PC-9 (cell line): Measurements from ENCODE around the gene WNT8B. TPM values are rescaled to one million over a fixed set of nuclear protein-coding genes. Genes with fewer than 3 reads are reported as not detected.

Experiments
- BruUV-seq: library from RNA; stranded (reverse); fragments of 400-500 nt; replicated peaks from 2 replicates; lab custom pipeline; 2021; lab: Mats Ljungman, UMichigan
- CTCF ChIA-PET: fragments of 300-600 bp; sonication (Branson Sonifier 250); formaldehyde crosslinking; loops from one replicate; lab custom pipeline; 2022; ENCODE audit warnings: antibody characterized with exemption; lab: Charles Lee
- POLR2A ChIA-PET: fragments of 300-600 bp; sonication (Branson Sonifier 250); formaldehyde crosslinking; loops from one replicate; lab custom pipeline; 2022; ENCODE audit warnings: antibody characterized with exemption; ENCODE audit not compliant: unreplicated experiment; lab: Charles Lee
- DNase-seq, 2 experiments: peaks; one replicate each; pipeline versions ENCODE4 v3.0.0 to v3.0.0-alpha.2; 2015 to 2022; ENCODE audit warnings: mixed read lengths in 1 of 2
- H2AFZ ChIP-seq: fragments of 200-600 bp; sonication (generic); 2 replicates; pipeline ENCODE4 v1.8.1; 2017; ENCODE audit warnings: antibody characterized with exemption
- H3F3A ChIP-seq: fragments of 200-600 bp; sonication (generic); 2 replicates; pipeline ENCODE4 v1.8.1; 2017; ENCODE audit warnings: antibody characterized with exemption, mild to moderate bottlenecking, low read depth; ENCODE audit not compliant: insufficient read depth
- H3K27ac ChIP-seq: fragments of 200-600 bp; sonication (generic); 2 replicates; pipeline ENCODE4 v1.6.1; 2016; ENCODE audit warnings: mixed run types
- H3K27me3 ChIP-seq: fragments of 200-600 bp; sonication (generic); 2 replicates; pipeline ENCODE4 v1.6.1; 2016; ENCODE audit warnings: low read depth, mixed run types; ENCODE audit not compliant: insufficient read depth
- H3K36me3 ChIP-seq: fragments of 200-600 bp; sonication (generic); 2 replicates; pipeline ENCODE4 v1.6.1; 2016; ENCODE audit warnings: low read depth, mixed run types
- H3K4me1 ChIP-seq: fragments of 200-600 bp; sonication (generic); replicated peaks from 2 replicates; pipeline ENCODE4 v1.6.1; 2016; ENCODE audit warnings: mixed run types; ENCODE audit not compliant: insufficient read depth
- H3K4me2 ChIP-seq: fragments of 200-600 bp; sonication (generic); 2 replicates; pipeline ENCODE4 v1.6.1; 2017; ENCODE audit warnings: mixed run types
- H3K4me3 ChIP-seq: fragments of 200-600 bp; sonication (generic); 2 replicates; pipeline ENCODE4 v1.6.1; 2016; ENCODE audit warnings: mixed run types
- H3K79me2 ChIP-seq: fragments of 200-600 bp; sonication (generic); 2 replicates; pipeline ENCODE4 v1.6.1; 2017; ENCODE audit warnings: low read depth, mixed run types
- H3K9me2 ChIP-seq: fragments of 200-600 bp; sonication (generic); 2 replicates; pipeline ENCODE4 v1.8.1; 2017; ENCODE audit warnings: mild to moderate bottlenecking; ENCODE audit not compliant: insufficient read depth
- H3K9me3 ChIP-seq: fragments of 200-600 bp; sonication (generic); 2 replicates; pipeline ENCODE4 v1.8.1; 2016; ENCODE audit warnings: low read depth; ENCODE audit not compliant: insufficient read depth
- H4K20me1 ChIP-seq: fragments of 200-600 bp; sonication (generic); 2 replicates; pipeline ENCODE4 v1.8.1; 2017; ENCODE audit not compliant: insufficient read depth
- CTCF ChIP-seq: fragments of 200-600 bp; sonication (generic); conservative IDR thresholded peaks from 2 replicates; pipeline ENCODE4 v1.6.1; 2017; ENCODE audit warnings: mixed run types, antibody characterized with exemption, mild to moderate bottlenecking, moderate library complexity
- EZH2 ChIP-seq: fragments of 200-600 bp; sonication (generic); IDR thresholded peaks from 2 replicates; pipeline ENCODE4 v1.8.0; 2017; ENCODE audit warnings: antibody characterized with exemption, low read depth
- intact Hi-C: fragments of 100-400 bp; cut with micrococcal nuclease; formaldehyde crosslinking; loops from one replicate; pipeline ENCODE4 v1.10.0; 2022; ENCODE audit not compliant: unreplicated experiment
- total RNA-seq: library from RNA; stranded (reverse); gene quantifications from 2 replicates; pipeline ENCODE4 v1.2.3, GENCODE V29; 2021

The WNT8B gene
- total RNA-seq, 1 experiment from 2014 or later = not detected

DNA sequence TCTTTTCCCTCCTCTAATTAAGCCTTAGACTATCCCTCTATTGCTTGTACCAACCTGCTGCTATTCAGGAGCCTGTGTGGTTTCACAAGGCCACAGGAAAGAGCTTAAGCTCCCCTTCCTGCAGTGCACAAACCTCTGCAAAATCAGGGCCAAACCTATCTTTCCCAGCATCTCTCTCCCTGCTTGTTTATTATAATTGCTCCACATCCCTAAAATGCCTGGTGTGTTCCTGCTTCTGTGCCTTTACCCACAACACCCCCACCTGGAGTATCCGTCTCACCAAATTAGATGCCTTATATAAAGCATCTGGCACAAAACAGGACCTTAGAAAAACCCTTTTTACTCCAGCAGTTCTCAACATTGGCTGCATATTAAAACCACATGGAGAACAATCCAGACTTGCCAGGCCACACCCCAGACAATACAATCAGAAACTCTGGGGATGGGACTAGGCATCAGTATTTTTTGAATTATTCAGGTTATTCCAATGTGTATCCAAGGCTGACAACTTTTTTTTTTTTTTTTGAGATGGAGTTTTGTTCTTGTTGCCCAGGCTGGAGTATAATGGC, 40.2 kb downstream of the WNT8B start:
- intact Hi-C loops = no loop called here
- TF ChIP-seq EZH2 = no peak
- TF ChIP-seq CTCF = no peak
- H3K4me2 ChIP-seq = no peak overlapping the region
- H3K4me3 ChIP-seq = no peak overlapping the region
- H3K9me2 ChIP-seq = no peaks in the 10 kb centered on the region
- H3K27ac ChIP-seq = no peak overlapping the region
- no peak overlapping the region for H2AFZ ChIP-seq
- no peaks in the 10 kb centered on the region for H3K27me3 ChIP-seq
- BruUV-seq = no TSS peak
- DNase-seq = no peak
- H3K4me1 ChIP-seq = no peaks in the 10 kb centered on the region
- ChIA-PET POLR2A (no interaction called here), CTCF (no interaction called here)
- no peaks in the 10 kb centered on the region for H3K36me3 ChIP-seq
- no peaks in the 10 kb centered on the region for H3F3A ChIP-seq
- no peaks in the 10 kb centered on the region for H3K9me3 ChIP-seq
- H4K20me1 ChIP-seq = no peaks in the 10 kb centered on the region
- H3K79me2 ChIP-seq = no peaks in the 10 kb centered on the region

DNA sequence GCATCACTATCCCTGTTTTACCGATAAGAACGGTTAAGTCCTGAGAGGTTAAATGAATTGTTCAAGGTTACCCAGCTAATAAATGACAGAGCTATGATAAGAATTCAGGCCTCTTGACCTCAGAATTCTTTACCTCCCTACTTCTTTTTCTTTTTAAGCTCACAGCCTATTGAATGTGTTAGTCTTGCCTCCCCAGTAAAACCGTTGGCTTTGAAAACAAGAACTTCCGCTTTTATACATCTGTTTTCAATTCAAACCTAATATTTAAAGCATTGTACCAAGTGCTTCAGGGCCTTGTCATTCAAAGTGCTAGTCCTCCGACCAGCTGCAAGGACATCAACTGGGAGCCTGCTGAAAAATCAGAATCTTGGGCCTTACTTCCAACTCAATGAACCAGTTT, 41.3 kb downstream of the WNT8B start:
- DNase-seq = no peak
- no peaks in the 10 kb centered on the region for H3F3A ChIP-seq
- TF ChIP-seq CTCF (no peak), EZH2 (no peak)
- no peak overlapping the region for H2AFZ ChIP-seq
- no peaks in the 10 kb centered on the region for H3K4me1 ChIP-seq
- H3K27ac ChIP-seq = no peak overlapping the region
- ChIA-PET POLR2A (no interaction called here), CTCF (no interaction called here)
- H3K36me3 ChIP-seq = no peaks in the 10 kb centered on the region
- no peaks in the 10 kb centered on the region for H3K9me2 ChIP-seq
- no peak overlapping the region for H3K4me2 ChIP-seq
- no TSS peak for BruUV-seq
- no peaks in the 10 kb centered on the region for H4K20me1 ChIP-seq
- no peak overlapping the region for H3K4me3 ChIP-seq
- intact Hi-C loops = no loop called here
- H3K27me3 ChIP-seq = no peaks in the 10 kb centered on the region
- H3K79me2 ChIP-seq = no peaks in the 10 kb centered on the region
- no peaks in the 10 kb centered on the region for H3K9me3 ChIP-seq

DNA sequence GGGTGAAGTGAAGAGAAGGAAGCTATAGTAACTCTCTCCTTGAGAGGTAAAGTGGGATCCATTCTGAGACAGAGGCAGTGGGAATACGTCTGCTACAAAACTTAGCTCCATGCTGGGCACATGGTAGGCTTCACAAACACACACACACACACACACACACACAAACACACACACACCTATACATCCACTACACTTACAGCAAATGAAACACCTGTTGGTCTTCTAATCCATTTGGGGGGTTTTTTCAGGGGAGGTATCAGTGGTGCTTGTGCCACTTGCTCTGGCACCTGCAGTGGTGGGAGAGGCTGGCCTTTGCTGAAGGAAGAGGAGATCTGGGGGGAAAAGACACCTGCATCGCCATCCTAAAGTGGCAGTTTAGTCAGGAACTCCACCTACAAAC, 42.4 kb downstream of the WNT8B start:
- Histone ChIP-seq H3K27ac (no peak overlapping the region), H2AFZ (no peak overlapping the region), H3F3A (no peaks in the 10 kb centered on the region), H3K4me3 (no peak overlapping the region), H4K20me1 (no peaks in the 10 kb centered on the region), H3K9me2 (no peaks in the 10 kb centered on the region), H3K36me3 (no peaks in the 10 kb centered on the region), H3K4me2 (no peak overlapping the region), H3K9me3 (no peaks in the 10 kb centered on the region), H3K79me2 (no peaks in the 10 kb centered on the region), H3K4me1 (peaks cover 3% of the 10 kb centered on the region), H3K27me3 (no peaks in the 10 kb centered on the region)
- CTCF ChIA-PET = interaction anchor here (0.7 kb wide), 1 partner anchor 22 kb away, joined by 3 read pairs; no protein-coding TSS in a partner anchor
- intact Hi-C loops = no loop called here
- no TSS peak for BruUV-seq
- DNase-seq = no peak
- POLR2A ChIA-PET = no interaction called here
- no peak for TF ChIP-seq EZH2
- no peak for TF ChIP-seq CTCF
